GM12878 (cell line): ENCODE data around the gene VEZF1. TPM values are rescaled to one million over a fixed set of nuclear protein-coding genes. Genes with fewer than 3 reads are reported as not detected.
A peak's percentile ranks its signal among the peaks of the same experiment; 100 is the strongest.

ENCODE experiments used
- BMI1 ChIP-seq: fragments of 450-650 bp; IDR thresholded peaks from 2 replicates; pipeline ENCODE4 v1.6.1; 2016; ENCODE audit warnings: mild to moderate bottlenecking, moderate library complexity, borderline replicate concordance
- CBFB ChIP-seq: IDR thresholded peaks from 2 replicates; pipeline ENCODE4 v1.6.1; 2016; ENCODE audit warnings: antibody characterized with exemption, low read depth
- CHD2 ChIP-seq: IDR thresholded peaks from 2 replicates; pipeline ENCODE4 v1.6.1; 2011; ENCODE audit warnings: low read depth, low read length, improper control_type of control experiment, borderline replicate concordance
- CHD4 ChIP-seq: fragments of 200-600 bp; sonication (generic); IDR thresholded peaks from 2 replicates; pipeline ENCODE4 v1.6.1; 2016; ENCODE audit warnings: mild to moderate bottlenecking
- EP300 ChIP-seq, 2 experiments: fragments of 150-350 bp in 1 of 2; IDR thresholded peaks; 2 replicates each; pipeline ENCODE4 v1.6.1; 2011 to 2012; ENCODE audit warnings: low read depth in 2 of 2, low read length in 2 of 2, borderline replicate concordance in 1 of 2, improper control_type of control experiment in 1 of 2, inconsistent platforms in 1 of 2; ENCODE audit not compliant: control insufficient read depth in 1 of 2
- FOS ChIP-seq: IDR thresholded peaks from 3 replicates; pipeline ENCODE4 v1.6.1; 2011; ENCODE audit warnings: borderline replicate concordance; ENCODE audit not compliant: insufficient read length; ENCODE audit errors: extremely low read depth
- HDGF ChIP-seq: fragments of 450-650 bp; IDR thresholded peaks from 2 replicates; pipeline ENCODE4 v1.6.1; 2016; ENCODE audit warnings: antibody characterized with exemption
- NFIC ChIP-seq: IDR thresholded peaks from 2 replicates; pipeline ENCODE4 v1.6.1; 2012; ENCODE audit warnings: low read depth, mild to moderate bottlenecking, inconsistent platforms, low read length, moderate library complexity
- NFXL1 ChIP-seq: fragments of 450-650 bp; IDR thresholded peaks from 2 replicates; pipeline ENCODE4 v1.6.1; 2017; ENCODE audit warnings: antibody characterized with exemption, mild to moderate bottlenecking, borderline replicate concordance
- RB1 ChIP-seq: fragments of 450-650 bp; formaldehyde crosslinking; IDR thresholded peaks from 2 replicates; pipeline ENCODE4 v1.6.1; 2017; ENCODE audit warnings: mild to moderate bottlenecking, borderline replicate concordance
- RFX5 ChIP-seq: IDR thresholded peaks from 2 replicates; pipeline ENCODE4 v1.6.1; 2011; ENCODE audit warnings: low read depth, low read length, improper control_type of control experiment
- SMAD5 ChIP-seq: IDR thresholded peaks from 2 replicates; pipeline ENCODE4 v1.6.1; 2016; ENCODE audit warnings: antibody characterized with exemption, low read depth
- SMC3 ChIP-seq: IDR thresholded peaks from 2 replicates; pipeline ENCODE4 v1.6.1; 2011; ENCODE audit warnings: low read length, improper control_type of control experiment, borderline replicate concordance
- SPI1 ChIP-seq: IDR thresholded peaks from 2 replicates; pipeline ENCODE4 v1.6.1; 2011; ENCODE audit warnings: low read depth, mild to moderate bottlenecking, low read length, moderate library complexity, borderline replicate concordance; ENCODE audit not compliant: insufficient read depth
- SUPT20H ChIP-seq: IDR thresholded peaks from 2 replicates; pipeline ENCODE4 v1.6.1; 2011; ENCODE audit warnings: low read depth, mild to moderate bottlenecking, low read length, moderate library complexity, borderline replicate concordance; ENCODE audit not compliant: control insufficient read depth
- TCF3 ChIP-seq: IDR thresholded peaks from 2 replicates; pipeline ENCODE4 v1.6.1; 2012; ENCODE audit warnings: low read depth, mild to moderate bottlenecking, low read length, borderline replicate concordance; ENCODE audit not compliant: insufficient read depth
- ZBED1 ChIP-seq: IDR thresholded peaks from 2 replicates; pipeline ENCODE4 v1.6.1; 2016; ENCODE audit warnings: borderline replicate concordance
- ZBTB33 ChIP-seq: fragments of 450-650 bp; IDR thresholded peaks from 2 replicates; pipeline ENCODE4 v1.6.1; 2017; ENCODE audit warnings: mild to moderate bottlenecking
- polyA plus RNA-seq, 11 experiments: library from polyadenylated mRNA; depleted of rRNA in 4 of 11; unstranded in 6 of 11; stranded (reverse) in 5 of 11; fragments of >200 nt; fragmentation: Nextera tagmentation in 4 of 11; fragmentation: Illumina TruSeq in 1 of 11; extraction: Ambion mirVana in 4 of 11; extraction: Trizol in 1 of 11; gene quantifications; 1 replicate in 1 of 11; 2 replicates in 10 of 11; pipeline versions ENCODE4 v1.2.1 to v1.2.3, GENCODE V29; 2011 to 2016; ENCODE audit warnings: inconsistent platforms in 2 of 11, missing spikeins in 2 of 11, low read depth in 1 of 11
- total RNA-seq, 4 experiments: library from RNA; depleted of rRNA in 3 of 4; stranded (reverse); fragments of >200 nt in 3 of 4; fragmentation: Illumina TruSeq in 1 of 4; extraction: Trizol in 1 of 4; gene quantifications; 2 replicates each; pipeline versions ENCODE4 v1.2.1 to v1.2.3, GENCODE V29; 2013 to 2021
- TF ChIP-seq, protein P1 (sequence below): fragments of 450-650 bp; formaldehyde crosslinking; IDR thresholded peaks from 2 replicates; pipeline ENCODE4 v1.4.0; 2020; ENCODE audit warnings: mild to moderate bottlenecking, moderate library complexity
- TF ChIP-seq, protein P2 (sequence below): IDR thresholded peaks from 2 replicates; pipeline ENCODE4 v1.6.1; 2012; ENCODE audit warnings: low read length, inconsistent platforms
- TF ChIP-seq, protein P3 (sequence below): fragments of 150-350 bp; IDR thresholded peaks from 2 replicates; pipeline ENCODE4 v1.6.1; 2014; ENCODE audit warnings: mild to moderate bottlenecking, low read depth, low read length

Gene VEZF1
- total and polyA plus RNA-seq, 10 of the 15 experiments (the other 5 are each of a cell fraction or from before 2014, with no cell fraction given) = 9.5 to 28.2 (median 20.3) TPM

- TF ChIP-seq NFIC = no peak
- TF ChIP-seq ZBED1 = no peak; the same call in 1 of the 2 replicates
- no peak for TF ChIP-seq NFXL1
- peak; percentile 100 for TF ChIP-seq RB1
- peak in 1 of 2 experiments; percentile 62; a peak in 2 of 4 replicates for TF ChIP-seq EP300 (IDR thresholded peaks at IDR 0.05; ENCODE audit: borderline replicate concordance in 1 of 2, control insufficient read depth in 1 of 2, low read depth in 2 of 2, low read length in 2 of 2)
- TF ChIP-seq, protein P1, sequence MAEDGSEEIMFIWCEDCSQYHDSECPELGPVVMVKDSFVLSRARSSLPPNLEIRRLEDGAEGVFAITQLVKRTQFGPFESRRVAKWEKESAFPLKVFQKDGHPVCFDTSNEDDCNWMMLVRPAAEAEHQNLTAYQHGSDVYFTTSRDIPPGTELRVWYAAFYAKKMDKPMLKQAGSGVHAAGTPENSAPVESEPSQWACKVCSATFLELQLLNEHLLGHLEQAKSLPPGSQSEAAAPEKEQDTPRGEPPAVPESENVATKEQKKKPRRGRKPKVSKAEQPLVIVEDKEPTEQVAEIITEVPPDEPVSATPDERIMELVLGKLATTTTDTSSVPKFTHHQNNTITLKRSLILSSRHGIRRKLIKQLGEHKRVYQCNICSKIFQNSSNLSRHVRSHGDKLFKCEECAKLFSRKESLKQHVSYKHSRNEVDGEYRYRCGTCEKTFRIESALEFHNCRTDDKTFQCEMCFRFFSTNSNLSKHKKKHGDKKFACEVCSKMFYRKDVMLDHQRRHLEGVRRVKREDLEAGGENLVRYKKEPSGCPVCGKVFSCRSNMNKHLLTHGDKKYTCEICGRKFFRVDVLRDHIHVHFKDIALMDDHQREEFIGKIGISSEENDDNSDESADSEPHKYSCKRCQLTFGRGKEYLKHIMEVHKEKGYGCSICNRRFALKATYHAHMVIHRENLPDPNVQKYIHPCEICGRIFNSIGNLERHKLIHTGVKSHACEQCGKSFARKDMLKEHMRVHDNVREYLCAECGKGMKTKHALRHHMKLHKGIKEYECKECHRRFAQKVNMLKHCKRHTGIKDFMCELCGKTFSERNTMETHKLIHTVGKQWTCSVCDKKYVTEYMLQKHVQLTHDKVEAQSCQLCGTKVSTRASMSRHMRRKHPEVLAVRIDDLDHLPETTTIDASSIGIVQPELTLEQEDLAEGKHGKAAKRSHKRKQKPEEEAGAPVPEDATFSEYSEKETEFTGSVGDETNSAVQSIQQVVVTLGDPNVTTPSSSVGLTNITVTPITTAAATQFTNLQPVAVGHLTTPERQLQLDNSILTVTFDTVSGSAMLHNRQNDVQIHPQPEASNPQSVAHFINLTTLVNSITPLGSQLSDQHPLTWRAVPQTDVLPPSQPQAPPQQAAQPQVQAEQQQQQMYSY (CRISPR knock-in tag) = no peak
- TF ChIP-seq, protein P2, sequence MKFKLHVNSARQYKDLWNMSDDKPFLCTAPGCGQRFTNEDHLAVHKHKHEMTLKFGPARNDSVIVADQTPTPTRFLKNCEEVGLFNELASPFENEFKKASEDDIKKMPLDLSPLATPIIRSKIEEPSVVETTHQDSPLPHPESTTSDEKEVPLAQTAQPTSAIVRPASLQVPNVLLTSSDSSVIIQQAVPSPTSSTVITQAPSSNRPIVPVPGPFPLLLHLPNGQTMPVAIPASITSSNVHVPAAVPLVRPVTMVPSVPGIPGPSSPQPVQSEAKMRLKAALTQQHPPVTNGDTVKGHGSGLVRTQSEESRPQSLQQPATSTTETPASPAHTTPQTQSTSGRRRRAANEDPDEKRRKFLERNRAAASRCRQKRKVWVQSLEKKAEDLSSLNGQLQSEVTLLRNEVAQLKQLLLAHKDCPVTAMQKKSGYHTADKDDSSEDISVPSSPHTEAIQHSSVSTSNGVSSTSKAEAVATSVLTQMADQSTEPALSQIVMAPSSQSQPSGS = no peak
- no peak for TF ChIP-seq ZBTB33
- TF ChIP-seq RFX5 = peak; percentile 39; the same call in 1 of the 2 replicates
- TF ChIP-seq, protein P3, sequence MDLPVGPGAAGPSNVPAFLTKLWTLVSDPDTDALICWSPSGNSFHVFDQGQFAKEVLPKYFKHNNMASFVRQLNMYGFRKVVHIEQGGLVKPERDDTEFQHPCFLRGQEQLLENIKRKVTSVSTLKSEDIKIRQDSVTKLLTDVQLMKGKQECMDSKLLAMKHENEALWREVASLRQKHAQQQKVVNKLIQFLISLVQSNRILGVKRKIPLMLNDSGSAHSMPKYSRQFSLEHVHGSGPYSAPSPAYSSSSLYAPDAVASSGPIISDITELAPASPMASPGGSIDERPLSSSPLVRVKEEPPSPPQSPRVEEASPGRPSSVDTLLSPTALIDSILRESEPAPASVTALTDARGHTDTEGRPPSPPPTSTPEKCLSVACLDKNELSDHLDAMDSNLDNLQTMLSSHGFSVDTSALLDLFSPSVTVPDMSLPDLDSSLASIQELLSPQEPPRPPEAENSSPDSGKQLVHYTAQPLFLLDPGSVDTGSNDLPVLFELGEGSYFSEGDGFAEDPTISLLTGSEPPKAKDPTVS = no peak
- no peak for TF ChIP-seq HDGF
- TF ChIP-seq CBFB = peak; percentile 89
- peak; percentile 84 for TF ChIP-seq BMI1
- peak; percentile 14; the same call in 1 of the 2 replicates for TF ChIP-seq SPI1
- TF ChIP-seq CHD4 = no peak
- no peak for TF ChIP-seq SMC3
- TF ChIP-seq SUPT20H = no peak
- no peak for TF ChIP-seq FOS
- TF ChIP-seq TCF3 = peak; percentile 61; the same call in 1 of the 2 replicates
- peak; percentile 97 for TF ChIP-seq SMAD5
- TF ChIP-seq CHD2 = peak; percentile 88
These were observed 19.1 kb upstream of the VEZF1 start, which contains the start of gene SRSF1 (continued) for GRCh38 chr17:58006924-58007780.
